ENCODE results near the gene FGFRL1. TPM values are rescaled to one million over a fixed set of nuclear protein-coding genes. Genes with fewer than 3 reads are reported as not detected.

The FGFRL1 gene
- total and polyA plus RNA-seq, 2 of the 13 experiments (the other 11 are each of a cell fraction or from before 2014, with no cell fraction given): 19.1 to 30.6 TPM

- no peak for TF ChIP-seq ZNF543 (CRISPR knock-in tag; IDR thresholded peaks at IDR 0.05)
- TF ChIP-seq ZZZ3 (CRISPR knock-in tag; IDR thresholded peaks at IDR 0.05; ENCODE audit: borderline replicate concordance): no peak
- TF ChIP-seq BRCA1 (CRISPR knock-in tag; IDR thresholded peaks at IDR 0.05): no peak
- TF ChIP-seq, protein P1, sequence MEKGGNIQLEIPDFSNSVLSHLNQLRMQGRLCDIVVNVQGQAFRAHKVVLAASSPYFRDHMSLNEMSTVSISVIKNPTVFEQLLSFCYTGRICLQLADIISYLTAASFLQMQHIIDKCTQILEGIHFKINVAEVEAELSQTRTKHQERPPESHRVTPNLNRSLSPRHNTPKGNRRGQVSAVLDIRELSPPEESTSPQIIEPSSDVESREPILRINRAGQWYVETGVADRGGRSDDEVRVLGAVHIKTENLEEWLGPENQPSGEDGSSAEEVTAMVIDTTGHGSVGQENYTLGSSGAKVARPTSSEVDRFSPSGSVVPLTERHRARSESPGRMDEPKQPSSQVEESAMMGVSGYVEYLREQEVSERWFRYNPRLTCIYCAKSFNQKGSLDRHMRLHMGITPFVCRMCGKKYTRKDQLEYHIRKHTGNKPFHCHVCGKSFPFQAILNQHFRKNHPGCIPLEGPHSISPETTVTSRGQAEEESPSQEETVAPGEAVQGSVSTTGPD (CRISPR knock-in tag; IDR thresholded peaks at IDR 0.05): no peak
- TF ChIP-seq JUN (CRISPR knock-in tag; IDR thresholded peaks at IDR 0.05): no peak
- TF ChIP-seq, protein P2, sequence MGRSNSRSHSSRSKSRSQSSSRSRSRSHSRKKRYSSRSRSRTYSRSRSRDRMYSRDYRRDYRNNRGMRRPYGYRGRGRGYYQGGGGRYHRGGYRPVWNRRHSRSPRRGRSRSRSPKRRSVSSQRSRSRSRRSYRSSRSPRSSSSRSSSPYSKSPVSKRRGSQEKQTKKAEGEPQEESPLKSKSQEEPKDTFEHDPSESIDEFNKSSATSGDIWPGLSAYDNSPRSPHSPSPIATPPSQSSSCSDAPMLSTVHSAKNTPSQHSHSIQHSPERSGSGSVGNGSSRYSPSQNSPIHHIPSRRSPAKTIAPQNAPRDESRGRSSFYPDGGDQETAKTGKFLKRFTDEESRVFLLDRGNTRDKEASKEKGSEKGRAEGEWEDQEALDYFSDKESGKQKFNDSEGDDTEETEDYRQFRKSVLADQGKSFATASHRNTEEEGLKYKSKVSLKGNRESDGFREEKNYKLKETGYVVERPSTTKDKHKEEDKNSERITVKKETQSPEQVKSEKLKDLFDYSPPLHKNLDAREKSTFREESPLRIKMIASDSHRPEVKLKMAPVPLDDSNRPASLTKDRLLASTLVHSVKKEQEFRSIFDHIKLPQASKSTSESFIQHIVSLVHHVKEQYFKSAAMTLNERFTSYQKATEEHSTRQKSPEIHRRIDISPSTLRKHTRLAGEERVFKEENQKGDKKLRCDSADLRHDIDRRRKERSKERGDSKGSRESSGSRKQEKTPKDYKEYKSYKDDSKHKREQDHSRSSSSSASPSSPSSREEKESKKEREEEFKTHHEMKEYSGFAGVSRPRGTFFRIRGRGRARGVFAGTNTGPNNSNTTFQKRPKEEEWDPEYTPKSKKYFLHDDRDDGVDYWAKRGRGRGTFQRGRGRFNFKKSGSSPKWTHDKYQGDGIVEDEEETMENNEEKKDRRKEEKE (IDR thresholded peaks at IDR 0.05): no peak
- TF ChIP-seq HIVEP1 (CRISPR knock-in tag; IDR thresholded peaks at IDR 0.05): no peak
- no peak for TF ChIP-seq MED1 (CRISPR knock-in tag; IDR thresholded peaks at IDR 0.05)
- no peak; the same call in 1 of the 2 replicates for TF ChIP-seq MED13 (CRISPR knock-in tag; IDR thresholded peaks at IDR 0.05)
- no peak for TF ChIP-seq FOXJ3 (CRISPR knock-in tag; IDR thresholded peaks at IDR 0.05; ENCODE audit: borderline replicate concordance)
- no peak for TF ChIP-seq ZNF331 (CRISPR knock-in tag; IDR thresholded peaks at IDR 0.05)
- TF ChIP-seq MIER3 (CRISPR knock-in tag; IDR thresholded peaks at IDR 0.05; ENCODE audit: borderline replicate concordance): no peak
- peak; percentile 40; the same call in 1 of the 2 replicates for TF ChIP-seq SP4 (CRISPR knock-in tag; IDR thresholded peaks at IDR 0.05)
- TF ChIP-seq ZNF12 (CRISPR knock-in tag; IDR thresholded peaks at IDR 0.05): no peak
- no peak for TF ChIP-seq MBD4 (IDR thresholded peaks at IDR 0.05; ENCODE audit: borderline replicate concordance, low read length)
- no peak for TF ChIP-seq RELA (CRISPR knock-in tag; IDR thresholded peaks at IDR 0.05)
- TF ChIP-seq ZNF549 (CRISPR knock-in tag; IDR thresholded peaks at IDR 0.05): no peak
- no peak for TF ChIP-seq ZBTB8A (CRISPR knock-in tag; IDR thresholded peaks at IDR 0.05; ENCODE audit: borderline replicate concordance, low read depth)
- TF ChIP-seq FOXK1 (CRISPR knock-in tag; IDR thresholded peaks at IDR 0.05; ENCODE audit: borderline replicate concordance, low read depth): no peak
- TF ChIP-seq ZSCAN25 (CRISPR knock-in tag; IDR thresholded peaks at IDR 0.05): no peak
- no peak; the same call in 1 of the 2 replicates for TF ChIP-seq ZNF891 (CRISPR knock-in tag; IDR thresholded peaks at IDR 0.05)
- TF ChIP-seq, protein P3, sequence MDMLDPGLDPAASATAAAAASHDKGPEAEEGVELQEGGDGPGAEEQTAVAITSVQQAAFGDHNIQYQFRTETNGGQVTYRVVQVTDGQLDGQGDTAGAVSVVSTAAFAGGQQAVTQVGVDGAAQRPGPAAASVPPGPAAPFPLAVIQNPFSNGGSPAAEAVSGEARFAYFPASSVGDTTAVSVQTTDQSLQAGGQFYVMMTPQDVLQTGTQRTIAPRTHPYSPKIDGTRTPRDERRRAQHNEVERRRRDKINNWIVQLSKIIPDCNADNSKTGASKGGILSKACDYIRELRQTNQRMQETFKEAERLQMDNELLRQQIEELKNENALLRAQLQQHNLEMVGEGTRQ (IDR thresholded peaks at IDR 0.05; ENCODE audit: low read depth, low read length): no peak
- TF ChIP-seq, protein P3 (CRISPR knock-in tag; IDR thresholded peaks at IDR 0.05; ENCODE audit: borderline replicate concordance): no peak
- no peak for TF ChIP-seq E2F1 (CRISPR knock-in tag; IDR thresholded peaks at IDR 0.05)
Measured at GRCh38 chr4:1009542-1010394, 1.7 kb upstream of the FGFRL1 start (continued).

Data from HepG2 (cell line).